Raji (cell line): Measurements from ENCODE around the gene JMJD4.
A peak's percentile ranks its signal among the peaks of the same experiment; 100 is the strongest.

Source experiments
- POLR2A ChIP-seq: IDR thresholded peaks from 2 replicates; pipeline ENCODE4 v1.6.1; 2011; ENCODE audit warnings: low read depth, low read length, control low read depth; ENCODE audit not compliant: insufficient read depth

Gene JMJD4, protein sequence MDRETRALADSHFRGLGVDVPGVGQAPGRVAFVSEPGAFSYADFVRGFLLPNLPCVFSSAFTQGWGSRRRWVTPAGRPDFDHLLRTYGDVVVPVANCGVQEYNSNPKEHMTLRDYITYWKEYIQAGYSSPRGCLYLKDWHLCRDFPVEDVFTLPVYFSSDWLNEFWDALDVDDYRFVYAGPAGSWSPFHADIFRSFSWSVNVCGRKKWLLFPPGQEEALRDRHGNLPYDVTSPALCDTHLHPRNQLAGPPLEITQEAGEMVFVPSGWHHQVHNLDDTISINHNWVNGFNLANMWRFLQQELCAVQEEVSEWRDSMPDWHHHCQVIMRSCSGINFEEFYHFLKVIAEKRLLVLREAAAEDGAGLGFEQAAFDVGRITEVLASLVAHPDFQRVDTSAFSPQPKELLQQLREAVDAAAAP

DNA sequence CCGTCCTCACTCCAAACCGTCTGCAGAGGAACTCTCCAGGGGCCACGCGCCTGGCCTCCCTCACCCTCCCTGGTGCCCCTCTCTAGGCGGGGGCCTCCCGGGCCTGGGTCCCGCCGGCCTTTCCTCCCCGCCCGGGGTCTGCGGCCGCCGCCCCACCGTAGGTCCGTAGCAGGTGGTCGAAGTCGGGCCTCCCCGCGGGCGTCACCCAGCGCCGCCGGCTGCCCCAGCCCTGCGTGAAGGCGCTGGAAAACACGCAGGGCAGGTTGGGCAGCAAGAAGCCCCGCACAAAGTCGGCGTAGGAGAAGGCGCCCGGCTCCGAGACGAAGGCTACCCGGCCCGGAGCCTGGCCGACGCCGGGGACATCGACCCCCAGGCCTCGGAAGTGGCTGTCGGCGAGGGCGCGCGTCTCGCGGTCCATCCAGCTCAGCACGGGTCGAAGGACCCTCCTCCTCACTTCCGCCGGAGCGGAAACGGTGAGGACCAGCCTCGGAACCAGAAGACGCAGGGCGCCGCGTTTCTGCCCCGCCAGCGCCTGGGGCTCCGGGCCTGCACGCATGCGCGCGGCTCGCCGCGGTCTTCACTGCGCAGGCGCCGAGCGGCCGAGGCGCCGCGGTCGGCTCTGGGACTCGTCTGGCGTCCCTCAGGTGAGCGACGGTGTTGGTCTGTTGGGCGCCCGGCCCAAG is at the start of gene JMJD4, which contains the start of gene SNAP47:
Gene JMJD4, minus strand, starts transcription at position 447 of the 683 bp plus-strand sequence. Its CDS starts 29 bp downstream, at position 418.
Gene SNAP47, plus strand, starts transcription at position 580 of the 683 bp plus-strand sequence. CDS start 12,302 bp downstream, outside the sequence.
- peak; percentile 89 for TF ChIP-seq POLR2A

- TF ChIP-seq POLR2A: no peak
Observed at GRCh38 chr1:227782226-227782625, 47.1 kb upstream of the JMJD4 start.

DNA sequence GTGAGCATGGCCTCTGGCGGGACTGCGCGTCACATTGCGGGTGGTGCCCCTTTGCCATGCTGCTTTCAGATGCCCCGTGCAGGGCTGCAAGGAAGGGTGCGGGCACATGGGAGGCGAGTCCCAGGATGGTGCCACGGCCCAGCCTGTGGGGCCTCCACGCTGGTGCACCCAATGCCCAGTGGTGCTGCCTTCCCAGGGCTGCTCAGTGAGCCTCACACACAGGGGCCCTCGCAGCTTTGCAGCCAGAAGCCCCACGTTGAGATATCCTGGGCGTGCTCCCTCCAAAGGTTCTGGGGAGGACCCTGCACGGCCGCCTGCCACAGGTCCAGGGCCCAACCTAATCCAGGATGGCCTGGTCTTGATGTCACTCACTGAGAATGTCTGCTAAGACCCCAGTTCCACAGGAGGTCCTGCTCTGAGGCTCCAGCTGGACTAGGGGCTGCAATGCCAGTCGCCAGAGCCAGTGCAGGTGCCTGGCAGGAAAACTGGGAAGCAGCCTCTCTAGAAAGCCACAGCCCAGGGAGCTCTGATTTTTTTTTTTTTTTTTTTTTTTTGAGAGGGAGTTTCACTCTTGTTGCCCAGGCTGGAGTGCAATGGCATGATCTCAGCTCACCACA is 46.3 kb upstream of the JMJD4 start:
- TF ChIP-seq POLR2A: no peak

DNA sequence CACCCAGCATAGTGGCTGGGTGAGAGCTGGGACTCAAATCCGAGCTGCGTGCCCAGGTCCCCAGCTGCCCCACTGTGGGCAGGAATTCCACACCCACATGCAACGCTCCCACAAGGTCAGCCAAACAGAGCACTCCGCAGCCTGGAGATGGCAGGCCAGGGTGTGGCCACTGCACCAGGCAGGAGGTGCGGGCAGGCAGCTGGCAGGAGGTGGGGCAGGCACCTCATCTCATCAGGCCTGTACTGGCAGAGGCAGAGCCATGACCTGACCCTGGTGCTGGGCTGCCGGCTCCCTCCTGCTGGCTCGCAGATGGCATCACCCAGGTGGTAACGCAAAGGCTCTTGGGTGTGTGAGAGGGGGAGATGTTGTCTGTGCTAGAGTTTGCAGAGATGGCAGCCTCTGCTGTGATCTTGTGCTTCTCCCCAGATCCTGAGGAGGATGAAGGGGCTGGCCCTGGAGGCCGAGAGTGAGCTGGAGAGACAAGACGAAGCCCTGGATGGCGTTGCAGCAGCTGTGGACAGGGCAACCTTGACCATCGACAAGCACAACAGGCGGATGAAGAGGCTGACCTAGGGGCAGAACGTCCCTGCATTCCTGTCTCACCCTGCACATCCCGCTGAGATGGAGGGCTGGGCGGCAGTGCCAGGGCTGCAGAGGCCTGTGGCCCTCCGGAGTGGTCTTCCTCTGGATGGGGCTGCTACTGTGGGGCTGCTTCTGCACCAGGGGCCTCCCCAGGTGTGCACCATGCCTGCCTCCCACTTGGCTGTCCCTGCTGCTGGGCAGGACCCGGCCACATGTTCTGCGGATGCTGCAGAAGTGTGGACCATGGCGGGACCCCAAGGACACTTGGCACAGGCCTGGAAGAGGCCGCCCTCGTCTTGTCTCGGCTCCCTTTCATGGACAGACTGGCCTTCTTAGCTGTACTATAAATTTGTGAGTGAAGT is 45.3 kb upstream of the JMJD4 start:
- no peak for TF ChIP-seq POLR2A

- no peak for TF ChIP-seq POLR2A
Observed at GRCh38 chr1:227779685-227780084, 44.6 kb upstream of the JMJD4 start.

GRCh38 chr1:227779021-227779441 is 43.9 kb upstream of the JMJD4 start:
- TF ChIP-seq POLR2A: no peak

DNA sequence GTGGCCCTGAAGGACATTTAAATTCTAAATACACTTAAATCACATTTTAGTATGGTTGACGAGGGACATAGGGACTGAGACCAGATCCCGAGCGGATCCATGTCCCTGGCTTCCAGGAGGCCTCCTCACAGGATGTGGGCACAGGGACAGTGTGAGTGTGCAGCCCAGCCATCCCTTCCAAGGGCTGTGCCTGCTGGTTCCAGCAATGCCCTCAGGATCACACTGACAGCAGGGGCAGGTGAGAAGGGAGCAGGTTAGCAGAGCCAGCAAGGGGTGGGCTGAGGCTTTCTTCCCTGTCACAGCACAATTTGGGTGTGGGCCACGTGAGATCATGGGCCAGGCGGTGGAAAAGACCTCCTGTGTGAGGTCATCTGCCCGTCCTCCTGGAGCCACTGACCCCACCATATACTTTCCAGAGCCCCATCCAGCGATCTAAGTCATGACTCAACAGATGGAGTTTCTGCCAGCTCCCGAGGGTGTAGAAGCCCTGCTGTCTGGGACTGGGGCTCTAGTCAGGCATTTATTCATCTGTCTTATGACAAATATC is 43.4 kb upstream of the JMJD4 start:
- no peak for TF ChIP-seq POLR2A

GRCh38 chr1:227777646-227778045 is 42.5 kb upstream of the JMJD4 start:
- no peak for TF ChIP-seq POLR2A

- TF ChIP-seq POLR2A: no peak
Observed at GRCh38 chr1:227777156-227777555, 42.1 kb upstream of the JMJD4 start.

DNA sequence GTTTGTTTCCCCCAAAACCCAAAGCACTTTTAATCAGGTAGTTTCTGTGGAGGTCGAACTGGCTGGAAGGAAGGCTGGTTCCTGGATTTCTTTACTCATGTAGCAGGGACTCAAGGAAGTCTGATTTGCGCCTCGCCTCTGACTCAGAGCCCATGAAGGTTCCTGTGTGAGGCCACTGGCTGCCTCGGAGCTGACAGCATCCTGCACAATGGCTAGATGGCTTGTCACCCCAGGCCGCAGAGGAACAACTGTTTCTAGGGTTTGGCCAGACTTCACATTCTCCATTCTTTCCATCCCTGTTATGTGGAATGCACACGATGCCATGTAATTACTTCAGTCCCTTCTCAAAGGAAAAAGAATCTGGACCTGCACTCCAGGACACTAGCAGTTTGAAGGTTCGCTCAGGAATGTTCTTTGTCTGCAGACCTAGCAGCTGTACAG is 41.2 kb upstream of the JMJD4 start:
- no peak for TF ChIP-seq POLR2A

GRCh38 chr1:227775841-227776240 is 40.7 kb upstream of the JMJD4 start:
- no peak for TF ChIP-seq POLR2A

GRCh38 chr1:227774821-227775661 is 39.9 kb upstream of the JMJD4 start:
- no peak for TF ChIP-seq POLR2A

GRCh38 chr1:227774051-227774731 is 39.1 kb upstream of the JMJD4 start:
- no peak for TF ChIP-seq POLR2A

- TF ChIP-seq POLR2A: no peak
Observed at GRCh38 chr1:227773558-227773957, 38.5 kb upstream of the JMJD4 start.
